Fibroblast of pulmonary artery (primary cell): ENCODE measurements around the gene KMT2C.

Experiments
- DNase-seq: peaks from one replicate; pipeline ENCODE4 v3.0.0-alpha.2; 2010; ENCODE audit warnings: low read depth
- H3K4me3 ChIP-seq: replicated peaks from 2 replicates; pipeline ENCODE4 v1.5.1; 2011; ENCODE audit warnings: low read depth, mild to moderate bottlenecking, control low read depth, low read length, moderate library complexity
- TF ChIP-seq, protein P1 (sequence below): IDR thresholded peaks from 2 replicates; pipeline ENCODE4 v1.5.1; 2011; ENCODE audit warnings: mild to moderate bottlenecking, control low read depth, low read length, inconsistent platforms; ENCODE audit errors: missing control alignments

The KMT2C gene

DNA sequence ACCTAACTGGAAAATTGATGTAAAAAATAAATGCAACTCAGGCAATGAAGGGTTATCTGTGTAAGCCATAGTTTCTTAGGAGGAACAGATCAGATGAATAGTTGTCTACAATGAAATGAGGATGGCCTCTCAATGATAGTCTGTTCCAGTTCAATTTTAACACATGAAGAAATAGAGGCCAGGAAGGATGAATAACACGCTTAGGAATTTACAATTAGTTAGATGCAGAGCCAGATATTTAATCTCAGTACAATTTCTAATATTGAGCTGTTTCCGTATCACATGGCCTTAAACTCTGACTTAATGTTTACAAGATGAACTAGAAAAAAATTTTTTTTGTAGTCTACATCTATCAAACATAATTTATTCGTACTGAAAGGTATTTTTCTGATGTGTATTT is 233.7 kb downstream of the KMT2C start:
- no peak overlapping the region for H3K4me3 ChIP-seq
- TF ChIP-seq, protein P1, sequence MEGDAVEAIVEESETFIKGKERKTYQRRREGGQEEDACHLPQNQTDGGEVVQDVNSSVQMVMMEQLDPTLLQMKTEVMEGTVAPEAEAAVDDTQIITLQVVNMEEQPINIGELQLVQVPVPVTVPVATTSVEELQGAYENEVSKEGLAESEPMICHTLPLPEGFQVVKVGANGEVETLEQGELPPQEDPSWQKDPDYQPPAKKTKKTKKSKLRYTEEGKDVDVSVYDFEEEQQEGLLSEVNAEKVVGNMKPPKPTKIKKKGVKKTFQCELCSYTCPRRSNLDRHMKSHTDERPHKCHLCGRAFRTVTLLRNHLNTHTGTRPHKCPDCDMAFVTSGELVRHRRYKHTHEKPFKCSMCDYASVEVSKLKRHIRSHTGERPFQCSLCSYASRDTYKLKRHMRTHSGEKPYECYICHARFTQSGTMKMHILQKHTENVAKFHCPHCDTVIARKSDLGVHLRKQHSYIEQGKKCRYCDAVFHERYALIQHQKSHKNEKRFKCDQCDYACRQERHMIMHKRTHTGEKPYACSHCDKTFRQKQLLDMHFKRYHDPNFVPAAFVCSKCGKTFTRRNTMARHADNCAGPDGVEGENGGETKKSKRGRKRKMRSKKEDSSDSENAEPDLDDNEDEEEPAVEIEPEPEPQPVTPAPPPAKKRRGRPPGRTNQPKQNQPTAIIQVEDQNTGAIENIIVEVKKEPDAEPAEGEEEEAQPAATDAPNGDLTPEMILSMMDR, result no peak
- DNase-seq, result peak; percentile 36

DNA sequence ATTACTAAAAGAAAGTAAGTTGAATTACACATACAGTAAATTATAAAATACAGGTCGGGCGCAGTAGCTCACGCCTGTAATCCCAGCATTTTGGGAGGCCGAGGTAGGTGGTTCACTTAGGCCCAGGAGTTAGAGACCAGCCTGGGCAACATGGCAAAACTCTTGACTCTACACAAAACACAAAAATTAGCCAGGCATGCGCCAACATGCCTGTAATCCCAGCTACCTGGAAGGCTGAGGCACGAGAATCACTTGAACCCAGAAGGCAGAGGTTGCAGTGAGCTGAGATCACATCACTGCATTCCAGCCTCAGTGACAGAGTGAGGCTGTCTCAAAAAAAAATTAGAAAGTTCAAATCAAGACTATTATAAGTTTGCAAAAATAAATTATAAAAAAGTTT is 235.4 kb downstream of the KMT2C start:
- H3K4me3 ChIP-seq, result no peak overlapping the region
- TF ChIP-seq, protein P1, result no peak
- DNase-seq, result no peak

DNA sequence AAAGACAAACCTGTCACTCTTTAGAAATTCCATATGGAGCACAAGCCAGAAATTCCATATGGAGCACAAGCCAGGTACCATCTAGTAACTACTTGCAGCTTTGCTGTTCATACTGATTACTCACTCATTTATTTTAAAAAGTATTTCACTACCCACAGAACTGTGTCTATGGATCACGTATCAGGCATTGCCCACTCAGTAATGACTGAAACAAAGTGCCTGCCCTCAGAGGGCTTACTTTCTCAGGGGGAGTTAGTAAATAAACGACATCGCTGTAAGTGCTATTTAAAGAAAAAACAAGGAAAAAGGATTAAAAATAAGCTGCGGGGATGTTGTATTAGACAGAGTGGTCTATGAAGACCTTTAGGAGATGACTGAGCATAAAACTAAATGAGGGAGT is 239.4 kb downstream of the KMT2C start:
- DNase-seq, result no peak
- TF ChIP-seq, protein P1, result no peak
- no peak overlapping the region for H3K4me3 ChIP-seq

DNA sequence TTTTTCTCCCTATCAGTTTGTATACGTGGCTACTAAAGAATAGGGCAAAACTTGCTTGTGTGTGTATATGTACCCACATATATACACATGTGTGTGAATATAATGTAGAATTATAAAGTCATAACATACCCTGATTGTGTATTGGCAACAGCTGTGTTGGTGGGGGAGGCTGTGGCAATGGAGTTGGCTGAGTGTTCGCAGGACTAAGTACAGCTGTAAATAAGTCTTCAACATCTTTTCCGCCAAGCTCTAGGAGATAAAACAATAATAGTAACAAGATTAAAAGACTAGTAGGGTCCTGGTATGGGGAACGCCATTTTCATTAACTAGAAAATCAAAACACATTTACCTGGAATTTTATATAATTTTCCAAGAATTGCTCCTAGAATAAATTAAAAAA is 241.9 kb downstream of the KMT2C start:
- DNase-seq, result no peak
- TF ChIP-seq, protein P1, result no peak
- no peak overlapping the region for H3K4me3 ChIP-seq

DNA sequence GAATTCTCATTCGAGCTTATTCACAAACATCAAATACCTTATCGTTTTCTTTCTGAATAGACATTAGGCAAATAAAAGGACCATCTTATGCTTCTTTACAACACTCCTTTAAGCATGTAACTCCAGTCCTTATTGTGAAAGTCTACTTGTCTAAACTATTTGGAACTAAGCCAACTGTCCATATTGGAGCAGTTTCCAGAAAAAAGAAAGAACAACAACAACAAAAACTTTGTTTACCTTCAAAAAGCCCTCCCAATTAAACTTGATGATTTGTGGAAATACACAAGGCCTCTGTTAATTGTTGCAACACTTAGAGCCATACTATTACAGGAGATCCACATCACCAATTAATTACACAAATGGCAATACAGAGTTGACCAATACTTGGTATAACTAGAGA is 246.7 kb downstream of the KMT2C start:
- H3K4me3 ChIP-seq, result no peak overlapping the region
- TF ChIP-seq, protein P1, result no peak
- DNase-seq, result peak; percentile 39

DNA sequence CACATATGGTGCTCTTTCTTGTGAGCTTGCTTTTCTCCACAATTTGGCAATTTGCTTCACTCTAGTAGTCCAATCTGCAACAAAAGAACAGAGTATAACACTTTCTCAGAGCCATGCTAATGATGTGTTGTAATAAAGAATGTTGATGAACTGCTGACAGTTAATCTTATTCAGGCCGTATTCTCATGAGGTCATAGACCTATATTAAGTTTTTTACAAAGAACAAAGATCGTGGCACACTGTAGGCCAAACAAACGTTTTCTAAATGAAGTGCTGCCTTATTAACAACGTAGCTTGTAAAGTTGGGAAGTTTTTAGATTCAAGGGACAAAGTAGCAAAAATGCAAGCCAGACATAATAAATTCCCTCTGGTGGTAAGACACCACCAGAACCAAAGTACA is 250.2 kb downstream of the KMT2C start:
- H3K4me3 ChIP-seq, result no peak overlapping the region
- TF ChIP-seq, protein P1, result no peak
- DNase-seq, result no peak

DNA sequence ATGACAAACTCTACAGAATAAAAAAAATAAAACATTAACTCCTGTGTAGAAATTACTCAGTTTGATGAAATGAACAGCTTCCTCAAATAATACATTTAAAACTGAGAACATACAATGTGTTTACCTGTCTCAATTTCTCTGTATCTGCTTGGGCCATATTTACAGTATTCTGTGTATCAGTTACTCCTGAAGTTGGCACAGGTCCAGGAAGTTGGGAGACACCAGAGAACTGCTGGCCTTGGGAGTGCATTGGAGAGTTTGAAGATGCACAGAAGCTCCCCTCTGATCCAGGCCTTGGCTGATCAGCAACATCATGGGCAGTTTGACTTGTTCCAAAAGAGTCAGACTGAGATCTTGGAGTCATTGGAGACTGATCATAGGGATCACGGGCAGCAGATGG is 255.2 kb downstream of the KMT2C start:
- H3K4me3 ChIP-seq, result no peak overlapping the region
- TF ChIP-seq, protein P1, result no peak
- no peak for DNase-seq
